ENCODE data around the gene ARMS2. TPM values are rescaled to one million over a fixed set of nuclear protein-coding genes. Genes with fewer than 3 reads are reported as not detected.

ARMS2 gene
- total and polyA plus RNA-seq, 2 of the 13 experiments (the other 11 are each of a cell fraction or from before 2014, with no cell fraction given) = not detected

- Histone ChIP-seq H3K27me3 (ENCODE audit: control insufficient read depth in 1 of 2, insufficient read depth in 2 of 2, low read length in 2 of 2) (no peaks in the 10 kb centered on the region), H3K36me3 (replicated peaks in 1 of 2; ENCODE audit: control insufficient read depth in 1 of 2, insufficient read depth in 2 of 2, low read length in 2 of 2) (peaks cover 15 to 58% of the 10 kb centered on the region in 2 experiments; a peak in 4 of 5 replicates), H3K9ac (ENCODE audit: insufficient read depth, low read depth, low read length) (no peak overlapping the region), H3K79me2 (ENCODE audit: insufficient read depth, low read length) (no peaks in the 10 kb centered on the region), H3K9me3 (ENCODE audit: low read length) (no peaks in the 10 kb centered on the region), H4K20me1 (ENCODE audit: insufficient read depth, low read length) (no peaks in the 10 kb centered on the region), H3K4me2 (ENCODE audit: low read depth, low read length) (no peak overlapping the region), H2AFZ (ENCODE audit: low read length) (no peak overlapping the region), H3K4me1 (ENCODE audit: insufficient read depth, low read length) (no peaks in the 10 kb centered on the region), H3K27ac (ENCODE audit: extremely low read length, insufficient read depth, low read length) (no peak overlapping the region), H3K4me3 (replicated peaks in 1 of 3; ENCODE audit: insufficient read depth in 1 of 3, low read depth in 2 of 3, low read length in 3 of 3) (no peak overlapping the region)
- CTCF ChIA-PET (ENCODE audit: low intra/inter-chr PET ratio, low total read pairs) = no interaction called here
- POLR2A ChIA-PET = no interaction called here
- no peak for ATAC-seq
- in situ Hi-C loops (cut with HindIII; ENCODE audit: extremely low pct_ligation_motif_present, low pct_unique_long_range_greater_than_20kb) = no loop called here
- no peak for DNase-seq (ENCODE audit: low spot score)
- BruUV-seq (replicated peaks) = no TSS peak
- intact Hi-C loops (cut with micrococcal nuclease; ENCODE audit: unreplicated experiment) = no loop called here
- no peak for TF ChIP-seq ZMAT3 (CRISPR knock-in tag; conservative IDR thresholded peaks at IDR 0.05)
- no peak for TF ChIP-seq RFX3 (CRISPR knock-in tag; IDR thresholded peaks at IDR 0.05)
- no peak for FAIRE-seq
- WGBS (ENCODE audit: low lambda C conversion rate) = 96% methylated on average over 2 of the region's 2 CpGs
Measured at GRCh38 chr10:122424059-122424458, 30.4 kb upstream of the ARMS2 start.

- POLR2A ChIA-PET = no interaction called here
- 97% methylated on average over 6 of the region's 6 CpGs for WGBS (ENCODE audit: low lambda C conversion rate)
Measured at GRCh38 chr10:122426829-122427228, 27.6 kb upstream of the ARMS2 start.

More at GRCh38 chr10:122426829-122427228, 27.6 kb upstream of the ARMS2 start:
- Histone ChIP-seq H3K27me3 (ENCODE audit: control insufficient read depth in 1 of 2, insufficient read depth in 2 of 2, low read length in 2 of 2) (no peaks in the 10 kb centered on the region), H3K36me3 (replicated peaks in 1 of 2; ENCODE audit: control insufficient read depth in 1 of 2, insufficient read depth in 2 of 2, low read length in 2 of 2) (peaks cover 13 to 55% of the 10 kb centered on the region in 2 experiments; a peak in 4 of 5 replicates), H3K27ac (ENCODE audit: extremely low read length, insufficient read depth, low read length) (no peak overlapping the region), H3K4me3 (replicated peaks in 1 of 3; ENCODE audit: insufficient read depth in 1 of 3, low read depth in 2 of 3, low read length in 3 of 3) (no peak overlapping the region), H2AFZ (ENCODE audit: low read length) (no peak overlapping the region), H3K4me2 (ENCODE audit: low read depth, low read length) (no peak overlapping the region), H3K9ac (ENCODE audit: insufficient read depth, low read depth, low read length) (no peak overlapping the region), H3K79me2 (ENCODE audit: insufficient read depth, low read length) (no peaks in the 10 kb centered on the region), H4K20me1 (ENCODE audit: insufficient read depth, low read length) (no peaks in the 10 kb centered on the region), H3K9me3 (ENCODE audit: low read length) (no peaks in the 10 kb centered on the region), H3K4me1 (ENCODE audit: insufficient read depth, low read length) (no peaks in the 10 kb centered on the region)
- CTCF ChIA-PET (ENCODE audit: low intra/inter-chr PET ratio, low total read pairs) = no interaction called here
- DNase-seq (ENCODE audit: low spot score) (no peak), FAIRE-seq (no peak), ATAC-seq (no peak)
- no TSS peak for BruUV-seq (replicated peaks)
- intact Hi-C loops (cut with micrococcal nuclease; ENCODE audit: unreplicated experiment) (no loop called here), in situ Hi-C loops (cut with HindIII; ENCODE audit: extremely low pct_ligation_motif_present, low pct_unique_long_range_greater_than_20kb) (no loop called here)
- no peak for TF ChIP-seq MEF2D (CRISPR knock-in tag; IDR thresholded peaks at IDR 0.05)
- no peak for TF ChIP-seq YEATS4 (CRISPR knock-in tag; IDR thresholded peaks at IDR 0.05; ENCODE audit: borderline replicate concordance)
- no peak for TF ChIP-seq AHR (CRISPR knock-in tag; IDR thresholded peaks at IDR 0.05)
- TF ChIP-seq ZNF432 (CRISPR knock-in tag; IDR thresholded peaks at IDR 0.05; ENCODE audit: borderline replicate concordance) = no peak
- TF ChIP-seq ZNF513 (CRISPR knock-in tag; conservative IDR thresholded peaks at IDR 0.05) = no peak
- TF ChIP-seq ESRRA (CRISPR knock-in tag; IDR thresholded peaks at IDR 0.05; ENCODE audit: low read depth) = no peak
- TF ChIP-seq ZNF451 (CRISPR knock-in tag; IDR thresholded peaks at IDR 0.05) = no peak
- TF ChIP-seq CENPX (CRISPR knock-in tag; IDR thresholded peaks at IDR 0.05) = no peak
- no peak for TF ChIP-seq ZNF644 (CRISPR knock-in tag; IDR thresholded peaks at IDR 0.05; ENCODE audit: low read depth)

Measured in HepG2 (cell line).